ENCODE data around the gene AGAP1. TPM values are rescaled to one million over a fixed set of nuclear protein-coding genes. Genes with fewer than 3 reads are reported as not detected.

Gene AGAP1
- total RNA-seq, 1 donor from 2014 or later = 47.2 TPM

- peaks cover 1% of the 10 kb centered on the region for H3K36me3 Mint-ChIP-seq (ENCODE audit: insufficient read depth)
- peaks cover 29% of the 10 kb centered on the region for H3K4me1 Mint-ChIP-seq (ENCODE audit: low read depth)
- H3K4me3 Mint-ChIP-seq (ENCODE audit: low read depth) = no peak overlapping the region
- H3K27me3 Mint-ChIP-seq = peaks cover 3% of the 10 kb centered on the region
- no peak overlapping the region for H3K27ac Mint-ChIP-seq
- no peak for TF ChIP-seq CTCF (IDR thresholded peaks at IDR 0.05; ENCODE audit: unreplicated experiment)
- no peaks in the 10 kb centered on the region for H3K9me3 Mint-ChIP-seq (ENCODE audit: low read depth)
- no peak for DNase-seq (ENCODE audit: low spot score, unreplicated experiment)
Observed at GRCh38 chr2:235850771-235851551, 357.1 kb downstream of the AGAP1 start.

GRCh38 chr2:235851828-235852525, 358.1 kb downstream of the AGAP1 start:
- H3K9me3 Mint-ChIP-seq (ENCODE audit: low read depth) = no peaks in the 10 kb centered on the region
- peaks cover 1% of the 10 kb centered on the region for H3K36me3 Mint-ChIP-seq (ENCODE audit: insufficient read depth)
- DNase-seq (ENCODE audit: low spot score, unreplicated experiment) = no peak
- peaks cover 29% of the 10 kb centered on the region for H3K4me1 Mint-ChIP-seq (ENCODE audit: low read depth)
- no peak for TF ChIP-seq CTCF (IDR thresholded peaks at IDR 0.05; ENCODE audit: unreplicated experiment)
- peaks cover 3% of the 10 kb centered on the region for H3K27me3 Mint-ChIP-seq
- H3K4me3 Mint-ChIP-seq (ENCODE audit: low read depth) = peak overlapping the region; percentile 21
- peak overlapping the region; percentile 78 for H3K27ac Mint-ChIP-seq

- H3K9me3 Mint-ChIP-seq (ENCODE audit: low read depth) = no peaks in the 10 kb centered on the region
- TF ChIP-seq CTCF (IDR thresholded peaks at IDR 0.05; ENCODE audit: unreplicated experiment) = no peak
- H3K4me1 Mint-ChIP-seq (ENCODE audit: low read depth) = peaks cover 29% of the 10 kb centered on the region
- no peak for DNase-seq (ENCODE audit: low spot score, unreplicated experiment)
- peak overlapping the region; percentile 30 for H3K4me3 Mint-ChIP-seq (ENCODE audit: low read depth)
- peaks cover 1% of the 10 kb centered on the region for H3K36me3 Mint-ChIP-seq (ENCODE audit: insufficient read depth)
- H3K27ac Mint-ChIP-seq = peak overlapping the region; percentile 78
- H3K27me3 Mint-ChIP-seq = peaks cover 3% of the 10 kb centered on the region
Observed at GRCh38 chr2:235852526-235852920, 358.7 kb downstream of the AGAP1 start.

GRCh38 chr2:235854276-235854675, 360.4 kb downstream of the AGAP1 start:
- H3K36me3 Mint-ChIP-seq (ENCODE audit: insufficient read depth) = no peaks in the 10 kb centered on the region
- H3K27ac Mint-ChIP-seq = no peak overlapping the region
- DNase-seq (ENCODE audit: low spot score, unreplicated experiment) = no peak
- H3K4me1 Mint-ChIP-seq (ENCODE audit: low read depth) = peaks cover 28% of the 10 kb centered on the region
- peaks cover 3% of the 10 kb centered on the region for H3K27me3 Mint-ChIP-seq
- no peaks in the 10 kb centered on the region for H3K9me3 Mint-ChIP-seq (ENCODE audit: low read depth)
- TF ChIP-seq CTCF (IDR thresholded peaks at IDR 0.05; ENCODE audit: unreplicated experiment) = no peak
- no peak overlapping the region for H3K4me3 Mint-ChIP-seq (ENCODE audit: low read depth)

GRCh38 chr2:235855011-235855410, 361.2 kb downstream of the AGAP1 start:
- TF ChIP-seq CTCF (IDR thresholded peaks at IDR 0.05; ENCODE audit: unreplicated experiment) = no peak
- H3K36me3 Mint-ChIP-seq (ENCODE audit: insufficient read depth) = no peaks in the 10 kb centered on the region
- no peak overlapping the region for H3K4me3 Mint-ChIP-seq (ENCODE audit: low read depth)
- no peaks in the 10 kb centered on the region for H3K27me3 Mint-ChIP-seq
- no peak for DNase-seq (ENCODE audit: low spot score, unreplicated experiment)
- no peaks in the 10 kb centered on the region for H3K9me3 Mint-ChIP-seq (ENCODE audit: low read depth)
- peaks cover 35% of the 10 kb centered on the region for H3K4me1 Mint-ChIP-seq (ENCODE audit: low read depth)
- no peak overlapping the region for H3K27ac Mint-ChIP-seq

All from progenitor cell of endocrine pancreas (in vitro differentiated cells).